Activated CD4-positive, alpha-beta T cell treated with anti-CD3 and anti-CD28 coated beads, Interleukin-2, amount 50 U/mL, for 1 hour (primary cell): Measurements from ENCODE around the gene LOXL3.

Source experiments
- DNase-seq: peaks from one replicate; pipeline ENCODE4 v3.0.0-alpha.2; 2020

LOXL3 gene

DNA sequence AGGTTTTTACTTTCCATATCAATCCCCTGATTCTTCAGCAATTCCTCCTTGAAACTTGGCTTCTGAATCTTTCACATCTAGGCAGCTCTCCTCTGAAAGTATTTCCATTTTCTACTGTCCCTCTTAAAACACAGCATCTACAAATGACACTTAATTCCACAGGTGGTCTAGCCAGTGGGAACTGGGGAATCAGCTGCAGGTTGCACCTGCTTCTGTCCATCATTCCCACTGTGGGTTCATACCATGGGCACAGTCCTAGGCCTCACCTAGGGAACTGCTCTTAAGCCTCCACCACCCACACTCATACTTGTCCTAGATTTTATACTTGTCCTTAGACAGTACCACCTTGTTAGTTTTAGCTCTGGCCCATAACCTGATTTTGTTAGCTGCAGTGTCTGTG is 2.2 kb downstream of the LOXL3 start:
- no peak for DNase-seq

DNA sequence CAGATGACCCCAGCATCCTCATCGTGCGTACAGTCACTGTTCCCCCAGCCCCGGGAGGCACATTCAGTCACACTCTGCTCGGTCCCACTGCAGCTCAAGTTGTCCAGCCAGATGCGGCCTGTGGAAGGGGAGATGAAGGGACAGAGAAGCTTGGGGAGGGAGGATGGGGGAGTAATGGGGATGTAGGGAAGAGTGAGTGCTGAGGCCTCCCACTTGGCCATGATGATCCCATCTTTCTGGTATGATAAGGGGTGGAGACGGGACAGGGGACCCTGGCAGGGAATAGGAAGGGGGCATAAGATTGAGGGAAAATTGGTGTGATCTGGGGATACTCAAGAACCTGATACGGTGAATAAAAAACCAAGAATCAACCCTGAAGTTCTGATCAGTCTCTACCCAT is 3.5 kb downstream of the LOXL3 start:
- DNase-seq = no peak

DNA sequence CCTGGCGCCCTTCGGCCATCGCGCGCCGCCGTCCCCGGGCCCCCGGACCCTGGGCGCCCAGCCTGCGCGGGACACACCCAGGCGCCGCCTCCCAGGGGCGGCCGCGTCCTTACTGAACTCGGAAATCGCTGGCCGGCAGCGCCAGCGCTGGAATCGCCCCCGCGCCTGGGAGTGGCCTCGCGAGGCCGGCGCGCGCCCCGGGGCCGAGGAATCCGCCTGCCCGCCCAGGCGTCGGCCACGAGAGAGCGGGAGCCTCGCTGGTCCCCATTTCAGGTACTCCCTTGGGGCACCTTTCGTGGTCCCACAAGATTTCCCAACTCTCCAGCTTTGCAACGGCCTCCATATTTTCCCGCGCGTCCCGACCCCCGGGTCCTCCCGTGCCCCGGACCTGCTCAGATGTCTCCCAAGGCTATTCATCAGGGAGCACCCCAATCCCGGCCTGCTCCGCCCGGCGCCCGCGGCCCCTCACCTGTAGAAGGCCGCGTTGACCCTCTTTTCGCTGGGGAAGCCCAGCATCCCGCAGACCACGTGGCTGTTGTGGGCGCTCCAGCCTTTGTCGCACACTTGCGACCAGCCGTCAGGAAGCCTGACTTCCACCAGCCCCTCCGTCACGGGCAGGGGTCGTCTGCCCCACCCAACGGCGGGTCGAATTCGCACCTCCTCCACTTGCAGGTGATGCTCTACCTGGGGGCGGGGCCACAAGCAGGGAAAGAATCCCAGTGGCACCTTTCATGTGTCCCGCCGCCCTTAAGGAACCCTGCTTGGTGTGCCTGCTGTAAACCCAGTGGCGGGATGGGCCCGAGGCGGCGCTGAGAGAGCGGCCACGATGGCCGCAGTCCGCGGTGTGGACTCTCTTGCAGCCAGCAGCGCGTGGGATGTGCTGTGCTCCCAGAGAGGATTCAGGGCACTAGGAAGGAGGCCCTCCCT is 4.6 kb downstream of the LOXL3 start:
- no peak for DNase-seq

DNA sequence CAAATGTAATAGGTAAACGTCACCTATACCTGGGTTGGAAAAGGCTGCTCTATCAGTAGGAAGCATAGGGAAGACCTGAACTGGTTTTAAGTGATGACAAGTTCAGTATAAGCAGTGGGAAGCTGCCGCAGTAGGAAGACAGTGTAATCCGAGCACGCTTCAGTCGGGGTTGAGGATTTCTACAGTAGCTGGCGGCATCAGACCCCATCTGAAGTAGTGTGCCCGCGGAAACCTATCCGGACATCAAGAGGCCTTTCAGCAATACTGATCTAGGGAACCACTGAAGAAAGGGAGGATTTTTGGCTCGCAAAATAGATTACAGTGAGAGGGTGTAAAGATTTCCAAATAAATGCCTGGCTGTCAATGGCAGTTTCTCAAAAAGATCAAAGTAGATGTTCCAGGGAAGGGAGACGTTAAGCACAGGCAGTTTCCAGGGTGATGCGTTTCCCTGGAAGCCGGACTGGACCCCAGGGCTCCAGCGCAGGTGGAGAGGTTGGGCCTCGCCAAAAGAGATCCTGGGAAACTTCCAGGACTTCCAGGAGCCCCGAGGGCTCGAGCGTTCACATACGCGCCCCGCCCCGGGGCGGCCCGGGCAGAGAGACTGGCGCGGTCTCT is 5.3 kb downstream of the LOXL3 start:
- DNase-seq = no peak

DNA sequence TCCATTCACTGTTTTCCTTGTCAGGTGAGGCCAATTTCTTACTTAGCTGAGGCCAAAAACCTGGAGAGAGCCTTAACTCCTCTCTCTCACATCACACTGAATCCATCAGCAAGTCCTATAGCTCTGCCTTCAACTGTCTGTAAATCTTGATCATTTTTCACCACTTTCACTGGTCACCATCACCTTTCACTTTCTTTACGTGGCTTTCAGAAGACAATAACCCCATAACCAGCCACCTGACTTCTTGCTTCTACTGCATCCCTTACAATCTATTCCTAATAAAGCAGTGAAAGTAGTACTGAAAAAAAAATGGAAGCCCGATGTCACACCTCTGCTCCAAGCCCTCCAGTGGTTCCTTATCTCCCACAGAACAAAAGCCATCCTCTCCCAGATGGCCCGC is 7.7 kb downstream of the LOXL3 start:
- no peak for DNase-seq

DNA sequence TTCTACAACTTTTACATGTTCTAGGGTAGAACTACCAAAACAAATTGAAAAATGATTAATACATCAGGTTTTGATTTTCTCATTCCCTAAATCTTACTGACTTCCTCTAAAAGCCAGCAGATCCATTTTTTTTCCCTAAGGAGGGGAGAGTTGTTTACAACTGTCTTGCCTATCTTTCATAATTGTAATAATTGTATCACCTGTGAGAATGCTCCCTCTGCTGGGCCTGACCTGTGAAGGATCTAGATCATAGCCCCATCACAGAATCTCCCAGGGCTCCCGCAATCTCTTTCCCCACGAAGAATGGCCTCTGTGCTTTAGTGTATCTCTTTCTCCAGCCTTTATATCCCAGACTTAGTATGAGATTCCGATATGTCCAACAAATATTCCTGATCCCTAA is 9.1 kb downstream of the LOXL3 start:
- DNase-seq = no peak

DNA sequence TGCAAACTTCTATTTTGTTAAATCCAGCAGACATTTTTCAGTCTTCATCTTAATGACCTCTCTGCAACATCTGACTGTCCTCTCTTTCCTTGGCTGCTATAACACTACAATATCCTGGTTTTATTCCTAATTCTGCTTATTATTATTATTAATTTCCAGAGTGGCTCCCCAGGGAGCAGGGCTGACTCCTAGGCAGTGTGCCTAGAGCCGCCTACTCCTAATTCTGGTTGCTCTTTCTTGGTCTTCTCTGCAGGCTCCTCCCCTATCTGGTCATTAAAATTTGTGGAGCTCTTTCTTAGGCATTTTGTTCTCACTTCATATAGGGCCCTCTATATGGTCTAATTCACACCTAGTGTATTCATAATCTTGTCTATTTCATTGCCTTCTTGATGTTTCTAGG is 10.8 kb downstream of the LOXL3 start:
- DNase-seq = no peak

DNA sequence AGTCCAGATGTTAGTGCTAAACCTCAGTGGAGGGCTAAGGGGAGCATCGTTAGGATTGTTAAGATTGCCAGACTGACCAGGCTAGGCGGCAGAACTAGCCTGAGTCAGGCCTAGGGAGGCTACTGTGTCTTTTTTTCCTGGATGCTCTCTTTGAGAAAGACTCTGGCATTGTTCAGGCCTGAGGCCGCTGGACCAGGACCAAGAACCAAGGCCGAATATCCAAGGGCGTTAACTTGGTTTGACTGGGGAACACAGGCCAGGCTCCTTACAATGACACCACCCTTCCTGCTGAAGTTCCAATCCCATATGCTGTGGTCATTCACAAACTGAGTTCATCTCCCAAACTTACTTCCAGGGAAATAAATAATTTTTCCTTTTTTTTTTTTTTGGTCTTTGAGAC is 13.5 kb downstream of the LOXL3 start:
- DNase-seq = no peak

DNA sequence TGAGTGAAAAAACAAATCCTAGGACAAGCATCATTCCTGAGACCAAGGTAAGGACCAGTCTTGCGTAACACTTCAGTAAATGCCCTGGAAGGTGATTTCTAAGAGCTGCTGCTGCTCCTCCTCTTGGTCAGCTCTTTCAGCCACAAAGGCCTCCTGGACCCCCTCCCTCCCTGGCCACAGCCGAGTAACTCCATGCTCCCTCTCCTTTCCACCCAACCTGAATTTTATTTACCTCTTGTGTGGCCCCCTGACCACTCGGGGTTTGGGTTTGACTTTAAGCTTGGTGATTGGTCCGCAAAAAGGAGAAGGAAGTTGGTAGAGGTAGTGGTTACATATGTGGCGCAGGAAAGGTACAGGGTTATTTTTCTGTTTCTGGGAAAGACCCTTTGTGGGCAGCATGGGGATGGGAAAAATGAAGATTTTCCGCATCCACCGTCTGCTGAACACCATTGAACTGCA is 14.8 kb downstream of the LOXL3 start:
- DNase-seq = no peak

DNA sequence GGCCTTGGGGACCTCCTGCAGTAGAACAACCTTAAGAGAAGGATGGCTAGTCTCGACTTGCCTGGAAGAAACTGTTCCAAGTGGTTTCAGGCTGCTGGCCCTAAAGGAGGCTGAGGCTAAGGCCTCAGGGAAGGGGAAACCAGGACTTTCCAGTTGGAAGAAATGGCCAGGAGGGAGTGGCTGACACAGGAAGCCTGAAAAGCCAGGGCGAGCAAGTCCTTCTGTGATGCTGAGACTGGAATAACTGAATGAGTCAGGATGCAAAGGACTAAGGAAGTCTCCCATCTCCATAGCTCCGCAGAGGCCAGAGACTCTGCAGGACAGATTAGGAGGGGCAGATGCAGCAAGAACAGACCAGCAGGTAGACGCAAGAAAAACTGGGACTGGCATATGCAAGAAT is 16.6 kb downstream of the LOXL3 start:
- DNase-seq = no peak

DNA sequence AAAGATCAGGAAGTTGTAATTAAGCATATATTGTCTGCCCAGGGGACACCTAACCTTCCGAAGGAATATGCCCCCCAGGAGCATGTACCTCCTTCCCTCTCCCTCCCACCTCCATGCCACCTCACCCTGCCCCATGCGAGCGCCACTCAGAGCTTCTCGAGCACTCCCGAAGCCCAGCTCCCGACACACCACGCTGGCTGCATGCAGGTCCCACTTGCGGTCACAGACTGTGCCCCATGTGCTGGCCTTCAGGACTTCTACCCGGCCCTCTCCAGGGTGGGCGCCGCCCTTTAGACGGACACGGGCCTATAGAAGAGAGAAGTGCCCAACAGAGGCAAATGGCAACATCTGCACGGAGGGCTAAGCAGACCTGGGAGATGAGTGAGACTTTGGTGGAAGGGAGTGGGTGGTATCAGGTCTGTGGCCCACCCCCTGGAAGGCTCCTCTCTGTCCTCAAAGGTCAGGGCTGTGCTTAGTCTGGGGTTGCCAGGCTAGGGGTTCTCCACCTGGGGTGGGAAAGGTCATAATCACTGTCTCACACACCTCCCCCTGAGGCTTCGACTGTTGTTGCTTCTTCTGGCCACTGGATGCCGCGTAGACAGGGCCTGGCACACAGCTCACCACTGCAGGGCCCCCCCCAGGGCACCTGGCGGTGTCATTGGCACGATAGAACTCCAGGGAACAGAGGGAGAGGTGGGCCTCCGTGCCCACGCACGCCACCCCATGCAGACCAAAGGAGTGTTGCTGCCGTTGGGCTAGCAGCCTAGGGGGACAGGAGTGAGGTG is 17.4 kb downstream of the LOXL3 start:
- no peak for DNase-seq

DNA sequence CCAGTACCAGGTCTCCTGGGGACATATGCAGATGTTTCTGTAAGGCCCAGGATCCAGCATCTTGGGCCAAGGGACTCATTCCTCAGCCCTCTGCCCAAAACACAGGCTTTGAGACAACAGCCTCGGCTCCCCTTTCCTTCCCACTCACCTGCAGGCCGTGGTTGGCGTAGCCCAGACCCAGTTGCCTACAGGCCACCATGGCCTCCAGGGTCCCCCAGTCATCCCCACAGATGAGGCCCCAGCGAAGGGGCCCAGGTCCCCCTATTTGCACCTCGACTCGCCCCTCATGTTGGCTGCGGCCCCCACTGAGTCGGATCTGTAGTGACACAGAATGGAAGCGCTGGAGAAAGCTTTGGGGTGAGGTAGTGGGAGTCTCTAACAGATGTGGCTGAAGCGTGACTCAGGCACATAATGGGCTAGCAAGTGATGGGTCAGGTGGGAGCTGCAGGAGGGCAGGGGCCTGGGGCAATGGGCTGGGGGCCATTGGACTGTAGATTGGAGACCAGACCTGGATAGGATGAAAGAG is 18.2 kb downstream of the LOXL3 start:
- no peak for DNase-seq

DNA sequence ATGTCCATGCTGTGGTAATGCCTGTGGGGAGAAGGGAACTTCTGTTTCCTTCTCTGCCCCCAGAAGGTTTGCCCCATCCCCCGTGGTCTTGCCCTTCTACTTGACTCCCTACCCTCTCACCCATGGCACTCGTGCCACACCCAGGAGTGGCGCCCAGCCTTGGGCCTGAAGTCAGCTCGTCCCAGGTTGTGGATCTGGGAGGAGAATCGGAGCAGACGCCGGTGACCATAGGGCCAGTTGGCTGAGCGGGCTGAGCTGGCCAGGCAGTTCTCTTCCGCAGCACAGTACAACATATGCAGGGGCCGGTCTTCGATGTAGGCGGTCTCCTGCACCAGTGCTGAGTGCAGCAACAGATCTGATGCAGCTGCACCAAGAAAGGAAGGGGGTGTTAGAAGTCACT is 19.3 kb downstream of the LOXL3 start:
- DNase-seq = no peak

DNA sequence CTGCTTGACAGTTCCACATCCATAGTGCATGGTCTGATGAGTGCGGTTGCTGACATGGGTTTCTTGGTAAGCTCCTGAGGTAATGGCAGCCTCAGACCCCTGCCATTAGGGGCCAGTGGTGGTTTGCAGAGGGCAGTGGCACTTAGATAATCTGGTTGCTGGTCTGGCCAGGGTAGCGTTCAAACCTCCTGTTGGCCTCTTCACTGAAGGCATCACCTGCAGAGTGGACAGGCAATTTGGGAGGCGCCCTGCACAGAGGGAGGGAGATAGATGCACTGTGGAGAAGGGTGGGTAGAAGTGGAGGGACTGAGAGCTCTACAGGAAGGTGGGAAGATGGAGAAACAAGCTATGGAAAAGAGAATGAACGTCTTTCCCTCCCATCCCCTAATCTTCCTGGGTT is 20.3 kb downstream of the LOXL3 start:
- no peak for DNase-seq

DNA sequence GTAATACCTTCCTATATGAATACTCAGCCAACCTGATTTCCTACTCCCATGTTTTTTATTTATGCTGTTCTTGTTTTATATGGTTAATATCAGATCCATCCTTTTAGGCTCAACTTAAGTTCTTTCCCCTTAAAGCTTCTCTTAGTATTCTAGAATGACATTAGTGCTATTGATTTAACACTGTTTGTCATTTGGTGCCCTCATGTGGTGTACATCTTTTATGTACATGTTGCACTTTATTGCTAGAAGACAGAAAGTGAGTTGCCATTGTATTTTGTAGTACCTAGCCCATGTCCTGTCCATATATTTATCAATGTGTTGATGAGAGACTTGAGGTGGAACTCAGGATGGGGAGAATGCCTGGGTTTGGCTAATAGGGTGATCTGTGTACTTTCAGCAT is 21.5 kb downstream of the LOXL3 start:
- no peak for DNase-seq

DNA sequence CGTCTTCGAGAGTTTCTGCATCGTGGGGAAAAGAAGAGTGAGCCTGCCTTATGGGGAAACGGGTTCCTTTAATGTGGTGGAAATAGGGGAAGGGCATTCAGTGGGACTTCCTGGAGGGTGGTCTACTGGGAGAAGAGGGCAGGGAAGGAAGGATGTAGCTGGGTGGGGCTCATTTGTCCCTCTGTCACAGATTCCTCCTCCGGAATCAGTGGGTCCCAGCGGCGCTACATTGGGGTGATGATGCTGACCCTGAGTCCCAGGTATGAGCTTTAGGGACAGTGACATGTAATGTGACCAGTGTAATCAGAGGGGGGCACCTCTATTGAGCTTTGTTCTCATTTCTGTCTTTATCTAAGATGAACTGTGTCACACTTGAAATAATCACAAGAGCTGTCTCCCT is 22.1 kb downstream of the LOXL3 start:
- no peak for DNase-seq

DNA sequence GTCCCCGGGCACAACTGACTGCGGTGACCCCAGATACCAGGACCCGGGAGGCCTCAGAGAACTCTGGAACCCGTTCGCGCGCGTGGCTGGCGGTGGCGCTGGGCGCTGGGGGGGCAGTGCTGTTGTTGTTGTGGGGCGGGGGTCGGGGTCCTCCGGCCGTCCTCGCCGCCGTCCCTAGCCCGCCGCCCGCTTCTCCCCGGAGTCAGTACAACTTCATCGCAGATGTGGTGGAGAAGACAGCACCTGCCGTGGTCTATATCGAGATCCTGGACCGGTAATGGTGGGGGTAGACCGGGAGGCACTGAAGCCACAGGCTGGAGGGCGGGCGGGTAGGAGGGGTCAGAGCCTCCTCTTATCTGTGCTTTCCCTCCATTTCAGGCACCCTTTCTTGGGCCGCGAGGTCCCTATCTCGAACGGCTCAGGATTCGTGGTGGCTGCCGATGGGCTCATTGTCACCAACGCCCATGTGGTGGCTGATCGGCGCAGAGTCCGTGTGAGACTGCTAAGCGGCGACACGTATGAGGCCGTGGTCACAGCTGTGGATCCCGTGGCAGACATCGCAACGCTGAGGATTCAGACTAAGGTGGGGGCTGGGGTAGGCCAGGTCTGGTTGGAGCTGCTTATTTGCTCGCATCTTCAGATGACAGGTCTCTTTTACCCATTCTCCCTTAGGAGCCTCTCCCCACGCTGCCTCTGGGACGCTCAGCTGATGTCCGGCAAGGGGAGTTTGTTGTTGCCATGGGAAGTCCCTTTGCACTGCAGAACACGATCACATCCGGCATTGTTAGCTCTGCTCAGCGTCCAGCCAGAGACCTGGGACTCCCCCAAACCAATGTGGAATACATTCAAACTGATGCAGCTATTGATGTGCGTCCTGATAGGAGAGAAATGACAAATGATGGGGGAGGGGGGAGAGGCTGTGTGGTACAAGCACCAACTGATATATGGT is 23.2 kb downstream of the LOXL3 start:
- DNase-seq = peak; percentile 43

DNA sequence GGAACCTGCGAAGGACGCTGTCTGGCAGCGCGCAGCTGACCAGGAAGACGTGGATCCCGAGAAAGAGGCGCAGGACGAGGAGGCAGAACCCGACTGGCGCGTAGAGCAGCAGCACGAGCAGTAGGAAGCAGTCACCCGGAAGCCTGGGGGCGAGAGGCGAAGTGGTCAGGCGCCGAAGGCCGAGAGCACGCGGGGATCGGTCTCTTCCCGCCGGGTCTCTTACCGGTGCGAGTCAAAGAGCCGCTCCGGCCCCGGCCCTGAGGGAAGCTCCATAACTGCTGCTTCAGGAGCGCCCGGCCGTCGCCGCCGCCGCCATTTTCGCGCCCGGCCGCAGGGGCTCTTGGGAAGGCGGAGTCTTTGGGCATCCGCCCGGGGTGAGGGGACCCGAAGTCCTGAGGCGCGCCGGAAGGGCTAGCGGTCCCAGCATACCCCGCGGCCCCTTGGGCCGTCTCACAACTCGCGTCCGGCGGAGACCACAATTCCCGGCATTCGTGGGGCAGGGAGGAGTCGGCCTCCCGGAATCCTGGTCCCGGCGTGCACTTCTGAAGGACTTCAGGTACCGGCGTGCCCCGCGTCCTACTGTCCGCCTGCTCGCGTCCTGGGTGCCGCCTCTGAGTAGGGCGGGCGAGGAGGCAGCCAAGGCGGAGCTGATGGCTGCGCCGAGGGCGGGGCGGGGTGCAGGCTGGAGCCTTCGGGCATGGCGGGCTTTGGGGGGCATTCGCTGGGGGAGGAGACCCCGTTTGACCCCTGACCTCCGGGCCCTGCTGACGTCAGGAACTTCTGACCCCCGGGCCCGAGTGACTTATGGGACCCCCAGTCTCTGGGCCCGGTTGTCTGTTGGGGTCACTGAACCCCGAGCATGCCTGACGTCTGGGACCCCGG is 24.1 kb downstream of the LOXL3 start, which contains the start of the genes AUP1 and HTRA2:
Gene AUP1 (minus strand): TSS at position 350 of the 882 bp plus-strand sequence. CDS start 77 bp downstream, at position 273.
Gene HTRA2 (plus strand): TSS at position 577 of the 882 bp plus-strand sequence. CDS start 74 bp downstream, at position 651.
- DNase-seq = peak; percentile 81

DNA sequence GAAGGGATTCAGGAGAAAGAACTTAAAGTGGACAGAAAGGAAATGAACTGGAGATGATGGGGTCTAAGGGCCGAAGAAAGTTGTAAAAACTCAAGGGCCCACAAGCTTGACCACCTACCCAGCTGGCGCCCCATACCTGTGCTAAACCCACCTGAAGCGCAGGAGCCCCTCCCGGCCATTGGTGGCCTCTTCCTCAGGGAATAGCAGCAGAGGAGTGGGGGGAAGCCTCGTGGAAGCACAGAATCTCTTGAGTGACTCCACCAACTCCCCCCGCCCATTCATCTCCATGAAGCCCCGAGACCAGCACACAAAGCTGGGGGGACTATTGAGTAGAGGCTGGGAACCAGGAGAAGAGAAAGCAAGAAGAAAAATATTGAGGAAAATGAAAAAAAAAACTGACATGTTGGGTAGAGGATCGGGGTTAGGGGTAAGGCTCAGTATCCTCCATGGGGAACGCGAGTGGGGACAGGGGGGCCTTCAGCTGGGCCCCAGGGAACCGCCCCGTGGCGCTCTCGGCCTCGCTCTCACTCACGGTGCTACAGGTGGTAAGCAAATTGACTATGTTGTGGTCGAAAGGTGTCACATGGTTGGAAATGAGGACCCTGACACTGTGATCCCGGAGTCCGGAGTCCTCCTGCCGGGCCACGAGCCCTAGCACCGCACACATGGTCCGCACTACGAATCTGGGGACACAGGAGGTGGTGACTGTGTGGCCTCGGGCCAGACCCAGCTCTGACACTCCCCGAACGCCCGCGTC is 25.0 kb downstream of the LOXL3 start:
- no peak for DNase-seq

DNA sequence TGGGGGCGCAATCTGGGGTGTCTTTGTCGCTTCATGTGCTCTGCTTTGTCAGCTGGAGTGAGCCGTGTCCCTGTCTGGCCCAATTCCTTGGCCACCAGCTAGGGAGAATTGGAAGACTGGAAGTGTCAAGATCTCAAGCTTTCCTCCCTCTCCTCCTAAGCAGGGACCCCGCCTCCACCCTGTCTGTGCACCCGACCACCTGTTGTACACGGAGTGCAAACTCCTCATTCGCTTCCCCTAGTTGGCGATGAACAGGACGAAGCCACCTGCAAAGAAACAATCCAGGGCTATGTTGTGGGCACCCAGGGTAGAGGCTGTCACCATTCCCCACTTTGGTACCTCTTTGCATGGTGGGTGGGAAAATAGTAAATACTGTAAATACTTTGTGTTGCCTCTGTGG is 26.0 kb downstream of the LOXL3 start:
- no peak for DNase-seq
